GM10248 (cell line): ENCODE measurements around the gene LRRC18.

Experiments used
- CTCF ChIA-PET: fragments of 300-600 bp; sonication (Branson Sonifier 250); formaldehyde crosslinking; extraction: SDS; loops from one replicate; lab custom pipeline; 2021; ENCODE audit warnings: antibody characterized with exemption; lab: Yijun Ruan, JAX
- POLR2A ChIA-PET: fragments of 350-650 bp; sonication (Branson Sonifier 250); formaldehyde crosslinking; extraction: SDS; loops from one replicate; lab custom pipeline; 2020; ENCODE audit warnings: antibody characterized with exemption; lab: Yijun Ruan, JAX
- DNase-seq: peaks from one replicate; pipeline ENCODE4 v3.0.0; 2012; ENCODE audit errors: extremely low spot score
- TF ChIP-seq, protein P1 (sequence below): IDR thresholded peaks from 2 replicates; pipeline ENCODE4 v1.5.1; 2012; ENCODE audit warnings: mild to moderate bottlenecking, low read depth; ENCODE audit errors: extremely low read depth, missing control alignments, control extremely low read depth

Gene LRRC18

GRCh38 chr10:48894911-48895802 lies 44.5 kb downstream of the LRRC18 start:
- no peak for DNase-seq
- ChIA-PET POLR2A (no interaction called here), CTCF (interaction anchor here (0.7 to 1.7 kb wide), 6 partner anchors 9 to 239 kb away, joined by 3 to 5 read pairs (median 3); no protein-coding TSS in a partner anchor)
- TF ChIP-seq, protein P1, sequence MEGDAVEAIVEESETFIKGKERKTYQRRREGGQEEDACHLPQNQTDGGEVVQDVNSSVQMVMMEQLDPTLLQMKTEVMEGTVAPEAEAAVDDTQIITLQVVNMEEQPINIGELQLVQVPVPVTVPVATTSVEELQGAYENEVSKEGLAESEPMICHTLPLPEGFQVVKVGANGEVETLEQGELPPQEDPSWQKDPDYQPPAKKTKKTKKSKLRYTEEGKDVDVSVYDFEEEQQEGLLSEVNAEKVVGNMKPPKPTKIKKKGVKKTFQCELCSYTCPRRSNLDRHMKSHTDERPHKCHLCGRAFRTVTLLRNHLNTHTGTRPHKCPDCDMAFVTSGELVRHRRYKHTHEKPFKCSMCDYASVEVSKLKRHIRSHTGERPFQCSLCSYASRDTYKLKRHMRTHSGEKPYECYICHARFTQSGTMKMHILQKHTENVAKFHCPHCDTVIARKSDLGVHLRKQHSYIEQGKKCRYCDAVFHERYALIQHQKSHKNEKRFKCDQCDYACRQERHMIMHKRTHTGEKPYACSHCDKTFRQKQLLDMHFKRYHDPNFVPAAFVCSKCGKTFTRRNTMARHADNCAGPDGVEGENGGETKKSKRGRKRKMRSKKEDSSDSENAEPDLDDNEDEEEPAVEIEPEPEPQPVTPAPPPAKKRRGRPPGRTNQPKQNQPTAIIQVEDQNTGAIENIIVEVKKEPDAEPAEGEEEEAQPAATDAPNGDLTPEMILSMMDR = no peak

- DNase-seq = no peak
- TF ChIP-seq, protein P1 = no peak
- ChIA-PET CTCF (interaction anchor here (1.0 kb wide), 1 partner anchor 235 kb away, joined by 3 read pairs; no protein-coding TSS in a partner anchor), POLR2A (no interaction called here)
Measured at GRCh38 chr10:48890888-48891850, 48.5 kb downstream of the LRRC18 start.

- TF ChIP-seq, protein P1 = no peak
- ChIA-PET POLR2A (no interaction called here), CTCF (interaction anchor here (1.0 kb wide), 1 partner anchor 16 kb away, joined by 3 read pairs; no protein-coding TSS in a partner anchor)
- no peak for DNase-seq
Measured at GRCh38 chr10:48887982-48888381, 51.7 kb downstream of the LRRC18 start.

DNA sequence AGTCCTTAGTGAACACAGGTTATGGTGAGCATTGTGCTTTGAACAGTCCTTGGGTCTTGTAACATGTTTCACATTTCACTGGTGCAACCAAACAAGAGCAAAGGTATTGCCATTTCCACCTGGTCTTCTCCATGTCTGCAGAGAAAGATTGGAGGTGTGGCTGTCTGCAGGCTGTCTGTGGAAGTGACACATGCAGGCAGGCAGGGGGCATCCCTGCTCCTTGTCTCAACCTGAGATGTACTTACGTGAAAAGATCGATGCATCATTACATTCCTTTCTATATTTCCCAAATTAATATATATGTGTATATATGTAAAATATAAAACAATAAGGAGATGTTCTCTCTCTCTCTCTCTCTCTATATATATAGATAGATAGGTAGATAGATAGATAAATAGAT lies 54.3 kb downstream of the LRRC18 start:
- CTCF ChIA-PET = no interaction called here
- POLR2A ChIA-PET = no interaction called here
- TF ChIP-seq, protein P1 = no peak
- no peak for DNase-seq

- TF ChIP-seq, protein P1 = no peak
- ChIA-PET CTCF (no interaction called here), POLR2A (no interaction called here)
- DNase-seq = no peak
Measured at GRCh38 chr10:48884179-48885045, 55.2 kb downstream of the LRRC18 start.
